SK-N-SH (cell line): Measurements from ENCODE around the gene ARAP1. TPM values are rescaled to one million over a fixed set of nuclear protein-coding genes. Genes with fewer than 3 reads are reported as not detected.
A peak's percentile ranks its signal among the peaks of the same experiment; 100 is the strongest.

Experiments
- CTCF ChIA-PET: fragments of 300-600, 350-600 bp; formaldehyde crosslinking; extraction: SDS; loops from one replicate; lab custom pipeline; 2021; lab: Yijun Ruan, JAX
- POLR2A ChIA-PET: fragments of 350-600 bp; sonication (Branson Sonifier 250); formaldehyde crosslinking; extraction: SDS; loops from one replicate; lab custom pipeline; 2020; ENCODE audit warnings: antibody characterized with exemption, inconsistent platforms; lab: Yijun Ruan, JAX
- DNase-seq: peaks from one replicate; pipeline ENCODE4 v3.0.0; 2012
- H2AFZ ChIP-seq: fragments of 200-600 bp; sonication (generic); 2 replicates; pipeline ENCODE4 v1.8.1; 2016; ENCODE audit warnings: antibody characterized with exemption, mild to moderate bottlenecking, low read depth
- H3F3A ChIP-seq: fragments of 200-600 bp; sonication (generic); replicated peaks from 2 replicates; pipeline ENCODE3; 2016; ENCODE audit warnings: antibody characterized with exemption, mild to moderate bottlenecking; ENCODE audit not compliant: insufficient read depth
- H3K27ac ChIP-seq, 2 experiments: fragments of 200-500 bp in 1 of 2; fragments of 200-600 bp in 1 of 2; sonication (Bioruptor generic) in 1 of 2; sonication (generic), shearing (Covaris generic) in 1 of 2; 2 replicates each; pipeline versions ENCODE4 v1.5.1 to v1.6.1; 2014 to 2016; ENCODE audit warnings: low read depth in 2 of 2, inconsistent platforms in 1 of 2, low read length in 1 of 2, mild to moderate bottlenecking in 1 of 2, mixed read lengths in 1 of 2
- H3K27me3 ChIP-seq: fragments of 200-600 bp; sonication (generic), shearing (Covaris generic); 2 replicates; pipeline ENCODE4 v1.6.1; 2016; ENCODE audit warnings: mixed run types; ENCODE audit not compliant: insufficient read depth
- H3K36me3 ChIP-seq, 2 experiments: fragments of 200-500 bp in 1 of 2; fragments of 200-600 bp in 1 of 2; sonication (Bioruptor generic) in 1 of 2; sonication (generic) in 1 of 2; replicated peaks in 1 of 2; 2 replicates each; pipeline versions ENCODE3 to v1.5.1; 2014 to 2016; ENCODE audit warnings: low read length in 1 of 2, mild to moderate bottlenecking in 1 of 2; ENCODE audit not compliant: insufficient read depth in 2 of 2, control insufficient read depth in 1 of 2
- H3K4me1 ChIP-seq, 2 experiments: fragments of 200-500 bp in 1 of 2; fragments of 200-600 bp in 1 of 2; sonication (Bioruptor generic) in 1 of 2; sonication (generic), shearing (Covaris generic) in 1 of 2; 2 replicates each; pipeline versions ENCODE4 v1.5.1 to v1.6.1; 2014 to 2016; ENCODE audit warnings: low read depth in 1 of 2, low read length in 1 of 2, mixed run types in 1 of 2; ENCODE audit not compliant: insufficient read depth in 2 of 2, control insufficient read depth in 1 of 2
- H3K4me2 ChIP-seq: fragments of 200-600 bp; sonication (generic), shearing (Covaris generic); 2 replicates; pipeline ENCODE4 v1.6.1; 2017; ENCODE audit warnings: mixed run types
- H3K4me3 ChIP-seq, 2 experiments: fragments of 200-500 bp in 1 of 2; fragments of 200-600 bp in 1 of 2; sonication (Bioruptor generic) in 1 of 2; sonication (generic), shearing (Covaris generic) in 1 of 2; 2 replicates each; pipeline versions ENCODE4 v1.5.1 to v1.8.1; 2014 to 2016; ENCODE audit warnings: low read depth in 2 of 2, inconsistent platforms in 1 of 2, low read length in 1 of 2, mild to moderate bottlenecking in 1 of 2, mixed read lengths in 1 of 2, moderate library complexity in 1 of 2
- H3K79me2 ChIP-seq: fragments of 200-600 bp; sonication (generic); 2 replicates; pipeline ENCODE4 v1.8.1; 2017; ENCODE audit warnings: mild to moderate bottlenecking; ENCODE audit not compliant: insufficient read depth
- H3K9ac ChIP-seq: fragments of 200-600 bp; sonication (generic); 2 replicates; pipeline ENCODE4 v1.6.1; 2017; ENCODE audit warnings: mixed run types
- H3K9me2 ChIP-seq: fragments of 200-600 bp; sonication (generic); 2 replicates; pipeline ENCODE4 v1.6.1; 2017; ENCODE audit warnings: mixed run types
- H3K9me3 ChIP-seq: fragments of 200-600 bp; sonication (generic); 2 replicates; pipeline ENCODE4 v1.6.1; 2017; ENCODE audit warnings: mixed run types, mild to moderate bottlenecking, moderate library complexity
- H4K20me1 ChIP-seq: fragments of 200-600 bp; sonication (generic); 2 replicates; pipeline ENCODE4 v1.6.1; 2017; ENCODE audit warnings: mild to moderate bottlenecking, mixed run types; ENCODE audit not compliant: insufficient read depth
- CHD2 ChIP-seq: fragments of 150-350 bp; IDR thresholded peaks from 2 replicates; pipeline ENCODE4 v1.6.1; 2018; ENCODE audit warnings: low read length; ENCODE audit not compliant: partially characterized antibody
- EP300 ChIP-seq, 2 experiments: IDR thresholded peaks; 2 replicates each; pipeline versions ENCODE4 v1.4.0 to v1.6.1; 2012; ENCODE audit warnings: borderline replicate concordance in 1 of 2, low read depth in 1 of 2, low read length in 1 of 2
- EZH2phosphoT487 ChIP-seq: fragments of 200-600 bp; sonication (generic); IDR thresholded peaks from 2 replicates; pipeline ENCODE4 v1.6.1; 2017; ENCODE audit warnings: low read depth, mixed run types, mild to moderate bottlenecking, antibody characterized with exemption, moderate library complexity, borderline replicate concordance
- FOSL2 ChIP-seq: IDR thresholded peaks from 2 replicates; pipeline ENCODE4 v1.4.0; 2012; ENCODE audit warnings: low read depth, mild to moderate bottlenecking, moderate library complexity, borderline replicate concordance
- FOXM1 ChIP-seq: IDR thresholded peaks from 2 replicates; pipeline ENCODE4 v1.4.0; 2012; ENCODE audit warnings: low read depth, mild to moderate bottlenecking
- JUND ChIP-seq: IDR thresholded peaks from 2 replicates; pipeline ENCODE4 v1.4.0; 2012
- MEF2A ChIP-seq: IDR thresholded peaks from 2 replicates; pipeline ENCODE4 v1.4.0; 2012; ENCODE audit warnings: low read depth, borderline replicate concordance
- MXI1 ChIP-seq: IDR thresholded peaks from 2 replicates; pipeline ENCODE4 v1.6.1; 2012; ENCODE audit warnings: mild to moderate bottlenecking, low read depth, low read length, improper control_type of control experiment
- PBX3 ChIP-seq: IDR thresholded peaks from 2 replicates; pipeline ENCODE4; 2012
- POLR2AphosphoS5 ChIP-seq: IDR thresholded peaks from 2 replicates; pipeline ENCODE4 v1.6.1; 2012; ENCODE audit warnings: low read depth, low read length
- RAD21 ChIP-seq: IDR thresholded peaks from 2 replicates; pipeline ENCODE4 v1.6.1; 2012; ENCODE audit warnings: mild to moderate bottlenecking, low read length
- RCOR1 ChIP-seq: fragments of 150-350 bp; IDR thresholded peaks from 2 replicates; pipeline ENCODE4 v1.6.1; 2017; ENCODE audit warnings: antibody characterized with exemption, low read length
- REST ChIP-seq: IDR thresholded peaks from 2 replicates; pipeline ENCODE4 v1.6.1; 2012; ENCODE audit warnings: mild to moderate bottlenecking, low read depth, low read length, moderate library complexity
- RXRA ChIP-seq: IDR thresholded peaks from 2 replicates; pipeline ENCODE4 v1.4.0; 2012; ENCODE audit warnings: low read depth, mild to moderate bottlenecking, borderline replicate concordance
- TAF1 ChIP-seq: IDR thresholded peaks from 2 replicates; pipeline ENCODE4 v1.6.1; 2012; ENCODE audit warnings: low read depth, mild to moderate bottlenecking, low read length, moderate library complexity, borderline replicate concordance
- TEAD4 ChIP-seq: IDR thresholded peaks from 2 replicates; pipeline ENCODE4 v1.4.0; 2012; ENCODE audit warnings: mild to moderate bottlenecking, borderline replicate concordance; ENCODE audit not compliant: insufficient read depth
- USF1 ChIP-seq: IDR thresholded peaks from 2 replicates; pipeline ENCODE4 v1.4.0; 2012; ENCODE audit warnings: low read depth, borderline replicate concordance
- USF2 ChIP-seq: fragments of 150-350 bp; IDR thresholded peaks from 2 replicates; pipeline ENCODE4 v1.6.1; 2017; ENCODE audit warnings: antibody characterized with exemption, low read length, low read depth, borderline replicate concordance
- YY1 ChIP-seq: IDR thresholded peaks from 2 replicates; pipeline ENCODE4 v1.4.0; 2012; ENCODE audit warnings: low read depth, mild to moderate bottlenecking
- WGBS: methylation state at CpG from one replicate; pipeline ENCODE4 v1.1.6; 2017; ENCODE audit warnings: low lambda C conversion rate; 5-methylcytosine and 5-hydroxymethylcytosine counted together
- polyA plus RNA-seq, 3 experiments: library from polyadenylated mRNA; depleted of rRNA; stranded (reverse); fragments of >200 nt; gene quantifications; 2 replicates each; pipeline ENCODE4 v1.2.3, GENCODE V29; 2012
- TF ChIP-seq, protein P1 (sequence below): IDR thresholded peaks from 2 replicates; pipeline ENCODE4 v1.4.0; 2012; ENCODE audit warnings: low read depth

Gene ARAP1
- polyA plus RNA-seq, 1 of the 3 experiments (the other 2 are of a cell fraction), result 56.6 TPM

DNA sequence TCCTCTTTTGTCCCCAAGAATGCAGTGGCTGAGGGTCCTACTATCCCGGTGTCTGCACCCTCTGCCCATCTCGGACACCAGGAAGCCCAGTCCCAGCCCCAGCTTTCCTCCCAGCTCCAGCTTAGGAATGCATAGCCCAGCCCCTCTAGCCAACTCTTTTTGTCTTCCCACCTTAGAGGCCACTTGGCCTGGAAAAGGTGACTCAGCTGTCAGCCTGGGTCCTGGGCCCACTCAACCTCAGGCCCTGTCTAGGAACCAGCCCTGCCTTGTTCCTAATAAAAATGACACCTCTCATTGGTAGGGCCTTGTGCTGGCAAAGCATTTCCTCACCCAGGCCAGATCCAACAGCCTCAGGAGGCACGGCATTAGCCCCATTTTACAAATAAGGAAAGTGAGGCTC, 106.2 kb downstream of the ARAP1 start:
- CTCF ChIA-PET, result interaction anchor here (1.2 to 18.2 kb wide), 5 partner anchors 10 to 174 kb away, joined by 4 to 276 read pairs (median 41); no protein-coding TSS in a partner anchor
- H3K27me3 ChIP-seq, result peaks cover 10% of the 10 kb centered on the region
- H3K36me3 ChIP-seq, result no peaks in the 10 kb centered on the region
- no peaks in the 10 kb centered on the region for H3F3A ChIP-seq
- no peak overlapping the region for H3K4me3 ChIP-seq
- TF ChIP-seq CHD2 (no peak), RXRA (no peak), YY1 (no peak)
- no peak overlapping the region for H3K27ac ChIP-seq
- WGBS, result 93% methylated on average over 3 of the region's 3 CpGs
- H3K79me2 ChIP-seq, result no peaks in the 10 kb centered on the region
- H3K9ac ChIP-seq, result no peak overlapping the region
- H3K9me3 ChIP-seq, result no peaks in the 10 kb centered on the region
- no peak overlapping the region for H2AFZ ChIP-seq
- no peak overlapping the region for H3K4me2 ChIP-seq
- H4K20me1 ChIP-seq, result no peaks in the 10 kb centered on the region
- POLR2A ChIA-PET, result no interaction called here
- H3K9me2 ChIP-seq, result no peaks in the 10 kb centered on the region
- H3K4me1 ChIP-seq, result peaks cover 5 to 14% of the 10 kb centered on the region in 2 experiments; a peak in 1 of 4 replicates
- DNase-seq, result no peak

GRCh38 chr11:72643547-72643946, 108.7 kb downstream of the ARAP1 start:
- Histone ChIP-seq H3K4me2 (peak overlapping the region; percentile 86), H3K9me2 (no peaks in the 10 kb centered on the region), H4K20me1 (no peaks in the 10 kb centered on the region), H3K79me2 (no peaks in the 10 kb centered on the region), H3K4me1 (peaks cover 5 to 10% of the 10 kb centered on the region in 2 experiments; a peak in 1 of 4 replicates), H2AFZ (no peak overlapping the region), H3K27ac (no peak overlapping the region), H3K4me3 (0 out of 4 replicates have a peak overlapping the region, but pooled peaks of 1 of the 2 experiments have one; percentile 61), H3K9me3 (no peaks in the 10 kb centered on the region), H3K27me3 (peaks cover 26% of the 10 kb centered on the region), H3F3A (no peaks in the 10 kb centered on the region), H3K36me3 (no peaks in the 10 kb centered on the region), H3K9ac (no peak overlapping the region)
- WGBS, result 52% methylated on average over 5 of the region's 7 CpGs
- ChIA-PET CTCF (interaction anchor here (0.7 to 18.2 kb wide), 28 partner anchors 9 to 263 kb away, joined by 3 to 276 read pairs (median 6); partner anchors contain the start of gene PDE2A), POLR2A (interaction anchor here (1.1 kb wide), 1 partner anchor 26 kb away, joined by 4 read pairs; no protein-coding TSS in a partner anchor)
- no peak for DNase-seq
- TF ChIP-seq TAF1 (no peak), JUND (peak; percentile 80; the same call in 1 of the 2 replicates), TEAD4 (no peak), FOSL2 (peak; percentile 96), RCOR1 (no peak), MEF2A (no peak), MXI1 (no peak), POLR2AphosphoS5 (no peak), YY1 (no peak), EP300 (IDR thresholded peaks at IDR 0.05; ENCODE audit: borderline replicate concordance in 1 of 2, low read depth in 1 of 2, low read length in 1 of 2) (no peak), USF2 (no peak), FOXM1 (no peak), PBX3 (no peak; the same call in 1 of the 2 replicates), EZH2phosphoT487 (no peak), REST (no peak), USF1 (no peak), RAD21 (no peak)
- TF ChIP-seq, protein P1, sequence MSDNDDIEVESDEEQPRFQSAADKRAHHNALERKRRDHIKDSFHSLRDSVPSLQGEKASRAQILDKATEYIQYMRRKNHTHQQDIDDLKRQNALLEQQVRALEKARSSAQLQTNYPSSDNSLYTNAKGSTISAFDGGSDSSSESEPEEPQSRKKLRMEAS, result no peak
